Measurements from ENCODE around the gene PPME1.

The PPME1 gene

DNA sequence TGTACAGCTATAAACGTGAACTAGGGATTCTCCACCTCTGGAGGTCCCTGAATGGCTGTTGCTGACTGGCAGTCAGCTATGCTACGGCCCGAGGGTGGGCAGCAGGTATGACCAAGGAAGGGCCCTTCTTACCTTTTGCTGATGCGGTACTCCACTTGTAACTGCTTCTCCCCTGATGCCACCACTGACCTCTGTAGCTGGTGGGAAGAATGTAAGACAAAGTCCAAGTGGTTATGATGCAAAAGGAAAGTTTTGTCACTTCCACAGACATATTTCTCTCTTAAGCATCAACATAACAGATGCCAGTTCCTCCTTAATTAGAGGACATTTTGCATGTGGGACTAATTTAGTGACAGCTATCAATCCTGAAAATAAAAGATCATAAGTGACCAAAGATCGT, 108.2 kb downstream of the PPME1 start:
- DNase-seq (ENCODE audit: low read depth in 3 of 3, low spot score in 1 of 3) = no peak

- no peak for DNase-seq (ENCODE audit: low read depth in 3 of 3, low spot score in 1 of 3)
Measured at GRCh38 chr11:74280494-74280893, 109.4 kb downstream of the PPME1 start.

DNA sequence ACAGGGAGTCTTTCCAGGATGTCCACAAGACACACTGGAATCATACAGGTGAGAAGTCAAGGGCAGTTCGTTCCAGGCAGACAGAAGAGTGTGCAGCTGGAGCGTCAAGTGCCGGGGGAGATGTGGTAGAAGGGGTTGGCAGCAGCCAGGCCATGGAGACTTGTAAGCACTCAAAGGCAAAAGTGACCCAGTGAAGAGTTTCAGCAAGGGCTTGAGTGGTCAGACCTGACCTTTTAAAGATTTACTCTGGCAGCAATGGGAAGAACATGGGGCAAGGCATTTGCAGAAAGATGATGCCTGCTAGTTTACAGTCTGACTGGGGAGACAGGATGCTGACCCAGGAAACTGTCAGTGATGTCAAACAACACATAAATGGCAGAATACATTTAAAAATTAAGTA, 111.3 kb downstream of the PPME1 start:
- no peak for DNase-seq (ENCODE audit: low read depth in 3 of 3, low spot score in 1 of 3)

DNA sequence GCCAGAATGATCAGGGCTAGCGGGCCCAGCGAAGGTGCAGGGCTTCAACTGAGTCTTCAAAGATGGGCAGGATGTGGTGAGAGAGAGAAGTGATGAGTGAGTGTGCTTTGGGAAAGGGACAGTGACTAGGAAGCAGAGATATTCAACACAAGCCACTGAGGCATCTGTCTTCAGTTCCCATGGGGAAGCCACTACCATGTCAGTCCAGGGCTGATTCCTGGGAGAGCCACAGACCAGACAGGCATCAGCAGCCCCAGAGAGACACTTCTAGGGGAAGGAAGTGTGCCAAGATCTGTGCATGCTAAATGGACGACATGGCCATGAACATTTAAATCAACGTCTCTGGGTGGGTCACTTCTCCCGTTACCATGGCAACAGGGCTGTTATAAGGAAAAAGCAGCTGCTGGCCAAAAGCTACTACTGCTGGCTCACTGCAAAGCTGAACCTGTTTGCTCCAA, 111.9 kb downstream of the PPME1 start:
- DNase-seq (ENCODE audit: low read depth in 3 of 3, low spot score in 1 of 3) = no peak

- DNase-seq (ENCODE audit: low read depth in 3 of 3, low spot score in 1 of 3) = no peak
Measured at GRCh38 chr11:74283580-74284180, 112.6 kb downstream of the PPME1 start.

DNA sequence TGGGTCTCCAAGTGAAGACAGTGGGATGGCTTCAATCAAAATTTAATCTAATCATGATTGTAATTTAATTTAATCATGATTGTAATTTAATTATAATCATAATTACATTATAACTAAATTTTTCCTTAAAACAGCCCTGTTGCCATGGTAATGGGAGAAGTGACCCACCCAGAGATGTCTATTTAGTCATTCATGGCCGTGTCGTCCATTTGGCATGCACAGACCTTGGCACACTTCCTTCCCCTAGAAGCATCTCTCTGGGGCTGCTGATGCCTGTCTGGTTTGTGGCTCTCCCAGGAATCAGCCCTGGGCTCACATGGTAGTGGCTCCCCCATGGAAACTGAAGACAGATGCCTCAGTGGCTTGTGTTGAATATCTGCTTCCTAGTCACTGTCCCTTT, 113.4 kb downstream of the PPME1 start:
- DNase-seq (ENCODE audit: low read depth in 3 of 3, low spot score in 1 of 3) = no peak

DNA sequence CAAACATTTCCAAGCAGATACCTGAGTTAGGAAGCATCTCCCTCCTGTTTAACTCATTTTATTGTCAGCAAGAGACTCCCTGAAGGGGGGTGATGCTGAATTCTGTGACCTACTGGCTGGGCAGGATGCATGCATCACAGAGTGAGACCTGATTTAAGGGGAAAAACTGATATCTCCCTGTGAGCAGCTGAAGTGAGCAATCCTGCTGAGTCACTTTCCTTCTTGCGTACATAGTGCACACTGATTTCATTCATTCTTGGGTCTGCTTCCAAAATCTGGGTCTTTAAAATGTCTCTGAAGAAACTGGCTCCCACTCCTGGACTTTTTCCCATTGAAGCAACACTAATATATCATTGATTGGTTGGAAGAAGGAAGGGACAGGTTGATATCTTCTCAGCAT, 117.1 kb downstream of the PPME1 start:
- no peak for DNase-seq (ENCODE audit: low read depth in 3 of 3, low spot score in 1 of 3)

GRCh38 chr11:74288911-74289310, 117.8 kb downstream of the PPME1 start:
- DNase-seq (ENCODE audit: low read depth in 3 of 3, low spot score in 1 of 3) = no peak

GRCh38 chr11:74297484-74297883, 126.4 kb downstream of the PPME1 start:
- no peak for DNase-seq (ENCODE audit: low read depth in 3 of 3, low spot score in 1 of 3)

GRCh38 chr11:74299015-74299414, 127.9 kb downstream of the PPME1 start:
- DNase-seq (ENCODE audit: low read depth in 3 of 3, low spot score in 1 of 3) = no peak
